PC-3 (cell line): Measurements from ENCODE around the gene PABPC1L.

Experiments used
- EZH2 ChIP-seq: fragments of 300-600 bp; sonication (generic); IDR thresholded peaks from one replicate; pipeline ENCODE4 v1.6.1; 2017; ENCODE audit warnings: antibody characterized with exemption, mild to moderate bottlenecking, low read length; ENCODE audit not compliant: unreplicated experiment
- EZH2phosphoT487 ChIP-seq: fragments of 300-600 bp; sonication (generic); IDR thresholded peaks from 2 replicates; pipeline ENCODE4 v1.6.1; 2018; ENCODE audit warnings: mild to moderate bottlenecking, antibody characterized with exemption, low read length, borderline replicate concordance
- TF ChIP-seq, protein P1 (sequence below): fragments of 300-600 bp; sonication (generic); conservative IDR thresholded peaks from 2 replicates; pipeline ENCODE4 v1.5.1; 2017; ENCODE audit warnings: antibody characterized with exemption, low read depth, mild to moderate bottlenecking, low read length

DNA sequence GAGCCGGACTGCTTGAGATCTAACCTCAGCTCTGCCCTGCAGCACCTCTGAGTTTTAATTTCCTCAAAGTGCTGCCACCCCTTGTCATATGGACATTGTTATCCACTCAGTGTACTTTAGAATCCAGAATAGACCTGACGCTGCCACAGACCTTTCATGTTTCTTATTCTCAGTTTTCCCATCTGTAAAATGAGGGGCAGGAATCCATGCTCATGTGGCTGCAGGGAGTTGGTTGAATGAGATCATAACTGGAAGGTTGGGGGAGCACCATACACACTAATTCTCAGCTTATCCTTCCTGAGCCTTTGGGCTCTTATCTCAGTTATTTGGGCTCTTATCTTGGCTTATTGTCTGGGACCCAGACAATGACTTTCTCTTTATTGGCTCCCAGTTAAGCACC, 2.3 kb downstream of the PABPC1L start:
- TF ChIP-seq, protein P1, sequence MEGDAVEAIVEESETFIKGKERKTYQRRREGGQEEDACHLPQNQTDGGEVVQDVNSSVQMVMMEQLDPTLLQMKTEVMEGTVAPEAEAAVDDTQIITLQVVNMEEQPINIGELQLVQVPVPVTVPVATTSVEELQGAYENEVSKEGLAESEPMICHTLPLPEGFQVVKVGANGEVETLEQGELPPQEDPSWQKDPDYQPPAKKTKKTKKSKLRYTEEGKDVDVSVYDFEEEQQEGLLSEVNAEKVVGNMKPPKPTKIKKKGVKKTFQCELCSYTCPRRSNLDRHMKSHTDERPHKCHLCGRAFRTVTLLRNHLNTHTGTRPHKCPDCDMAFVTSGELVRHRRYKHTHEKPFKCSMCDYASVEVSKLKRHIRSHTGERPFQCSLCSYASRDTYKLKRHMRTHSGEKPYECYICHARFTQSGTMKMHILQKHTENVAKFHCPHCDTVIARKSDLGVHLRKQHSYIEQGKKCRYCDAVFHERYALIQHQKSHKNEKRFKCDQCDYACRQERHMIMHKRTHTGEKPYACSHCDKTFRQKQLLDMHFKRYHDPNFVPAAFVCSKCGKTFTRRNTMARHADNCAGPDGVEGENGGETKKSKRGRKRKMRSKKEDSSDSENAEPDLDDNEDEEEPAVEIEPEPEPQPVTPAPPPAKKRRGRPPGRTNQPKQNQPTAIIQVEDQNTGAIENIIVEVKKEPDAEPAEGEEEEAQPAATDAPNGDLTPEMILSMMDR = no peak
- TF ChIP-seq EZH2 (no peak), EZH2phosphoT487 (no peak)
